GM12878 (cell line): ENCODE results near the gene C2CD4D.
"Not testable (repeated sequence)": the region's sequence is repeated elsewhere in the genome, so short reads cannot be mapped to it uniquely, and the experiment has no call there.

Source experiments
- CREB1 ChIP-seq: IDR thresholded peaks from 2 replicates; pipeline ENCODE4 v1.6.1; 2012; ENCODE audit warnings: low read depth, mild to moderate bottlenecking, inconsistent platforms
- CTCF ChIP-seq, 3 experiments: IDR thresholded peaks in 2 of 3; conservative IDR thresholded peaks in 1 of 3; 2 replicates each; pipeline ENCODE4 v1.5.1; 2011; ENCODE audit warnings: low read depth in 3 of 3, low read length in 3 of 3, mild to moderate bottlenecking in 3 of 3, control low read depth in 2 of 3, moderate library complexity in 2 of 3, inconsistent platforms in 1 of 3, mixed read lengths in 1 of 3; ENCODE audit not compliant: control insufficient read depth in 2 of 3, insufficient read depth in 1 of 3; ENCODE audit errors: extremely low read depth in 1 of 3
- FOXM1 ChIP-seq: IDR thresholded peaks from 2 replicates; pipeline ENCODE4 v1.6.1; 2012; ENCODE audit warnings: low read depth, mild to moderate bottlenecking, inconsistent platforms, low read length, moderate library complexity
- HCFC1 ChIP-seq: fragments of 150-350 bp; IDR thresholded peaks from 2 replicates; pipeline ENCODE4 v1.6.1; 2014; ENCODE audit warnings: low read length
- MTA3 ChIP-seq: IDR thresholded peaks from 2 replicates; pipeline ENCODE4 v1.6.1; 2012; ENCODE audit warnings: low read length, inconsistent platforms, borderline replicate concordance
- NR2C2 ChIP-seq: IDR thresholded peaks from 2 replicates; pipeline ENCODE4 v1.6.1; 2011; ENCODE audit warnings: borderline replicate concordance, low read depth; ENCODE audit not compliant: control insufficient read depth, insufficient read length
- POLR2A ChIP-seq: IDR thresholded peaks from 2 replicates; pipeline ENCODE4 v1.6.1; 2011; ENCODE audit warnings: low read depth, mild to moderate bottlenecking, low read length
- POLR2AphosphoS5 ChIP-seq: IDR thresholded peaks from 2 replicates; pipeline ENCODE4 v1.6.1; 2011; ENCODE audit warnings: mild to moderate bottlenecking, low read length, inconsistent platforms
- RAD21 ChIP-seq: IDR thresholded peaks from 2 replicates; pipeline ENCODE4 v1.6.1; 2011; ENCODE audit warnings: mild to moderate bottlenecking, low read depth, low read length, moderate library complexity; ENCODE audit not compliant: insufficient read depth
- RCOR1 ChIP-seq: conservative IDR thresholded peaks from 2 replicates; pipeline ENCODE4 v1.6.1; 2012; ENCODE audit warnings: low read depth, low read length, improper control_type of control experiment
- SMARCA5 ChIP-seq: fragments of 450-650 bp; IDR thresholded peaks from 2 replicates; pipeline ENCODE4 v1.6.1; 2017; ENCODE audit warnings: mild to moderate bottlenecking
- SPI1 ChIP-seq: IDR thresholded peaks from 2 replicates; pipeline ENCODE4 v1.6.1; 2011; ENCODE audit warnings: low read depth, mild to moderate bottlenecking, low read length, moderate library complexity, borderline replicate concordance; ENCODE audit not compliant: insufficient read depth
- TBL1XR1 ChIP-seq: IDR thresholded peaks from 2 replicates; pipeline ENCODE4 v1.6.1; 2012; ENCODE audit warnings: low read depth, low read length, improper control_type of control experiment
- TF ChIP-seq, protein P1 (sequence below): IDR thresholded peaks from 2 replicates; pipeline ENCODE4 v1.6.1; 2011; ENCODE audit warnings: low read depth, low read length, improper control_type of control experiment, borderline replicate concordance

DNA sequence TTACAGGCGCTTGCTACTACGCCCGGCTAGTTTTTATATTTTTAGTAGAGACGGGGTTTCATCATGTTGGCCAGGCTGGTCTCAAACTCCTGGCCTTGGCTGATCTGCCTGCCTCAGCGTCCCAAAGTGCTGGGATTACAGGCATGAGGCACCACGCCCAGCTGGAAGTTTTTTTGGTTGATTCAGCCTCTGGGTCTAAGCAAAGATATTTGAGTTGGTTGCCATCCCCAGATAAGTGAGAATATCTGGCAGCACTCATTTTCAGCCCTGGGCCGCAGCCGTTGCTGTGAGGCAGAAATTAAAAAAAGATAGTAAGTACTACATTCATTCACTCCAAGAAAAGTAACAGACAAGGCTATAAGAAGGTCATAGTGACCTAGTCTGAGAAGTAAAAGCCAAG lies 15.9 kb upstream of the C2CD4D start:
- not testable (repeated sequence) for TF ChIP-seq CTCF (IDR thresholded peaks at IDR 0.05 in 2 of 3, conservative IDR thresholded peaks at IDR 0.05 in 1 of 3; ENCODE audit: control insufficient read depth in 2 of 3, extremely low read depth in 1 of 3, insufficient read depth in 1 of 3, low read depth in 3 of 3, low read length in 3 of 3); POLR2AphosphoS5; CREB1; MTA3; SPI1; RAD21; FOXM1; SMARCA5; HCFC1; POLR2A; RCOR1; NR2C2; TBL1XR1
- TF ChIP-seq, protein P1, sequence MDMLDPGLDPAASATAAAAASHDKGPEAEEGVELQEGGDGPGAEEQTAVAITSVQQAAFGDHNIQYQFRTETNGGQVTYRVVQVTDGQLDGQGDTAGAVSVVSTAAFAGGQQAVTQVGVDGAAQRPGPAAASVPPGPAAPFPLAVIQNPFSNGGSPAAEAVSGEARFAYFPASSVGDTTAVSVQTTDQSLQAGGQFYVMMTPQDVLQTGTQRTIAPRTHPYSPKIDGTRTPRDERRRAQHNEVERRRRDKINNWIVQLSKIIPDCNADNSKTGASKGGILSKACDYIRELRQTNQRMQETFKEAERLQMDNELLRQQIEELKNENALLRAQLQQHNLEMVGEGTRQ: not testable (repeated sequence)
